Activated T-cell treated with anti-CD3 and anti-CD28 coated beads, Interleukin-2, amount 50 U/mL, for 1 hour (primary cell): ENCODE data around the gene TMC6.
"Not testable (repeated sequence)": the region's sequence is repeated elsewhere in the genome, so short reads cannot be mapped to it uniquely, and the experiment has no call there.

Source experiments
- DNase-seq: peaks from one replicate; pipeline ENCODE4 v3.0.0-alpha.2; 2020

Gene TMC6

GRCh38 chr17:78154903-78155811 is 26.6 kb upstream of the TMC6 start:
- DNase-seq, result no peak

GRCh38 chr17:78151514-78152008 is 23.0 kb upstream of the TMC6 start:
- no peak for DNase-seq

- no peak for DNase-seq
Observed at GRCh38 chr17:78148286-78149016, 19.9 kb upstream of the TMC6 start.

GRCh38 chr17:78147315-78147998 is 18.9 kb upstream of the TMC6 start:
- DNase-seq, result no peak

GRCh38 chr17:78146881-78147280 is 18.3 kb upstream of the TMC6 start:
- DNase-seq, result no peak

GRCh38 chr17:78146471-78146869 is 17.9 kb upstream of the TMC6 start:
- DNase-seq, result no peak

GRCh38 chr17:78144736-78145641 is 16.4 kb upstream of the TMC6 start:
- no peak for DNase-seq

GRCh38 chr17:78144147-78144719 is 15.7 kb upstream of the TMC6 start:
- DNase-seq, result no peak

GRCh38 chr17:78143214-78144146 is 14.9 kb upstream of the TMC6 start:
- no peak for DNase-seq

- DNase-seq, result no peak
Observed at GRCh38 chr17:78142119-78142861, 13.7 kb upstream of the TMC6 start.

GRCh38 chr17:78141437-78142118 is 13.0 kb upstream of the TMC6 start:
- DNase-seq, result no peak

GRCh38 chr17:78140169-78141051 is 11.9 kb upstream of the TMC6 start:
- DNase-seq, result peak; percentile 94

GRCh38 chr17:78139861-78140168 is 11.3 kb upstream of the TMC6 start:
- DNase-seq, result not testable (repeated sequence)

GRCh38 chr17:78138204-78139060 is 9.9 kb upstream of the TMC6 start:
- DNase-seq, result no peak

- peak; percentile 62 for DNase-seq
Observed at GRCh38 chr17:78137392-78138203, 9.0 kb upstream of the TMC6 start.

- no peak for DNase-seq
Observed at GRCh38 chr17:78135858-78136500, 7.4 kb upstream of the TMC6 start.
